H9 (cell line): ENCODE measurements around the gene KRTAP1-5. TPM values are rescaled to one million over a fixed set of nuclear protein-coding genes. Genes with fewer than 3 reads are reported as not detected.

Source experiments
- DNase-seq: peaks from one replicate; pipeline ENCODE4 v3.0.0-alpha.2; 2017
- H2AFZ ChIP-seq: one replicate; pipeline ENCODE4 v1.6.1; 2013; ENCODE audit warnings: mild to moderate bottlenecking, low read length, control low read depth, moderate library complexity
- H2AK5ac ChIP-seq: 2 replicates; pipeline ENCODE4 v1.6.1; 2013; ENCODE audit warnings: low read length, control low read depth, mixed read lengths; ENCODE audit not compliant: insufficient read length
- H2BK120ac ChIP-seq: one replicate; pipeline ENCODE4 v1.6.1; 2013; ENCODE audit warnings: low read depth, mild to moderate bottlenecking, low read length, control low read depth, inconsistent platforms; ENCODE audit not compliant: poor library complexity, severe bottlenecking
- H2BK12ac ChIP-seq: 2 replicates; pipeline ENCODE4 v1.6.1; 2013; ENCODE audit warnings: low read length, control low read depth, mixed read lengths, low read depth; ENCODE audit not compliant: insufficient read length
- H2BK15ac ChIP-seq: 2 replicates; pipeline ENCODE4 v1.6.1; 2013; ENCODE audit warnings: low read depth, low read length, control low read depth
- H2BK20ac ChIP-seq: one replicate; pipeline ENCODE4 v1.6.1; 2013; ENCODE audit warnings: low read depth, mild to moderate bottlenecking, low read length, control low read depth, inconsistent platforms; ENCODE audit not compliant: poor library complexity, severe bottlenecking
- H2BK5ac ChIP-seq: 2 replicates; pipeline ENCODE4 v1.6.1; 2013; ENCODE audit warnings: low read length, control low read depth, mixed read lengths; ENCODE audit not compliant: insufficient read length
- H3K14ac ChIP-seq: 2 replicates; pipeline ENCODE4 v1.6.1; 2013; ENCODE audit warnings: low read length, control low read depth; ENCODE audit not compliant: insufficient read depth
- H3K18ac ChIP-seq: 2 replicates; pipeline ENCODE4 v1.6.1; 2013; ENCODE audit warnings: low read depth, mild to moderate bottlenecking, mixed read lengths, low read length, control low read depth; ENCODE audit not compliant: insufficient read length
- H3K23ac ChIP-seq: 2 replicates; pipeline ENCODE4 v1.6.1; 2013; ENCODE audit warnings: low read length, control low read depth, mixed read lengths, low read depth; ENCODE audit not compliant: insufficient read length
- H3K23me2 ChIP-seq: 2 replicates; pipeline ENCODE4 v1.6.1; 2013; ENCODE audit warnings: low read depth, mild to moderate bottlenecking, mixed read lengths, low read length, control low read depth; ENCODE audit not compliant: insufficient read length, poor library complexity, severe bottlenecking
- H3K27ac ChIP-seq: 2 replicates; pipeline ENCODE4 v1.5.1; 2013; ENCODE audit warnings: low read length, control low read depth, mixed read lengths, low read depth; ENCODE audit not compliant: insufficient read length
- H3K27me3 ChIP-seq: 2 replicates; pipeline ENCODE4 v1.6.1; 2013; ENCODE audit warnings: low read length, control low read depth, inconsistent platforms; ENCODE audit not compliant: insufficient read depth
- H3K4ac ChIP-seq: 2 replicates; pipeline ENCODE4 v1.6.1; 2013; ENCODE audit warnings: low read depth, mild to moderate bottlenecking, control low read depth, inconsistent platforms, low read length, moderate library complexity
- H3K4me1 ChIP-seq: 2 replicates; pipeline ENCODE4 v1.6.1; 2013; ENCODE audit warnings: low read length, control low read depth, inconsistent platforms; ENCODE audit not compliant: insufficient read depth
- H3K4me2 ChIP-seq: 2 replicates; pipeline ENCODE4 v1.6.1; 2013; ENCODE audit warnings: low read length, control low read depth, mixed read lengths; ENCODE audit not compliant: insufficient read length, insufficient read depth
- H3K56ac ChIP-seq: 2 replicates; pipeline ENCODE4 v1.6.1; 2013; ENCODE audit warnings: low read depth, mild to moderate bottlenecking, mixed read lengths, low read length, control low read depth; ENCODE audit not compliant: insufficient read length
- H3K79me1 ChIP-seq: 2 replicates; pipeline ENCODE4 v1.6.1; 2013; ENCODE audit warnings: low read depth, mild to moderate bottlenecking, moderate library complexity, low read length, control low read depth, inconsistent platforms; ENCODE audit not compliant: insufficient read depth, poor library complexity, severe bottlenecking
- H3K79me2 ChIP-seq: 2 replicates; pipeline ENCODE4 v1.6.1; 2013; ENCODE audit warnings: low read length, control low read depth, inconsistent platforms; ENCODE audit not compliant: insufficient read depth
- H3K9ac ChIP-seq: 2 replicates; pipeline ENCODE4 v1.6.1; 2013; ENCODE audit warnings: low read length, control low read depth, mixed read lengths; ENCODE audit not compliant: insufficient read length; ENCODE audit errors: extremely low read depth
- H3K9me3 ChIP-seq: one replicate; pipeline ENCODE4 v1.6.1; 2013; ENCODE audit warnings: low read depth, low read length, inconsistent platforms; ENCODE audit not compliant: control insufficient read depth
- H3T11ph ChIP-seq: one replicate; pipeline ENCODE4 v1.6.1; 2013; ENCODE audit warnings: mild to moderate bottlenecking, low read length, control low read depth, inconsistent platforms
- H4K20me1 ChIP-seq: one replicate; pipeline ENCODE4 v1.6.1; 2013; ENCODE audit not compliant: control insufficient read depth, insufficient read length, insufficient read depth
- H4K5ac ChIP-seq: 2 replicates; pipeline ENCODE4 v1.6.1; 2013; ENCODE audit warnings: low read depth, mild to moderate bottlenecking, mixed read lengths, low read length, control low read depth; ENCODE audit not compliant: insufficient read length
- H4K8ac ChIP-seq: replicated peaks from 2 replicates; pipeline ENCODE4 v1.6.1; 2013; ENCODE audit warnings: low read length, control low read depth, mixed read lengths, low read depth; ENCODE audit not compliant: insufficient read length
- H4K91ac ChIP-seq: 2 replicates; pipeline ENCODE4 v1.6.1; 2013; ENCODE audit warnings: low read depth, mild to moderate bottlenecking, moderate library complexity, mixed read lengths, low read length, control low read depth; ENCODE audit not compliant: insufficient read length
- H3K27ac Mint-ChIP-seq, 3 experiments: 2 replicates in 2 of 3; 3 replicates in 1 of 3; pipeline ENCODE4 v1.8.0; 2020 to 2021; ENCODE audit warnings: mixed read lengths in 3 of 3, mild to moderate bottlenecking in 1 of 3, moderate library complexity in 1 of 3
- H3K27me3 Mint-ChIP-seq: 2 replicates; pipeline ENCODE4 v1.8.0; 2021; ENCODE audit warnings: low read depth, mild to moderate bottlenecking, moderate library complexity, mixed read lengths
- H3K36me3 Mint-ChIP-seq, 3 experiments: 2 replicates in 2 of 3; 3 replicates in 1 of 3; pipeline ENCODE4 v1.8.0; 2020 to 2021; ENCODE audit warnings: low read depth in 3 of 3, mixed read lengths in 3 of 3; ENCODE audit not compliant: insufficient read depth in 1 of 3
- H3K4me1 Mint-ChIP-seq, 2 experiments: 2 replicates each; pipeline ENCODE4 v1.8.0; 2020; ENCODE audit warnings: mixed read lengths in 2 of 2
- H3K4me3 Mint-ChIP-seq, 2 experiments: 2 replicates in 1 of 2; 3 replicates in 1 of 2; pipeline ENCODE4 v1.8.0; 2020 to 2021; ENCODE audit warnings: mild to moderate bottlenecking in 2 of 2, mixed read lengths in 2 of 2, moderate library complexity in 1 of 2
- H3K9me3 Mint-ChIP-seq, 2 experiments: 2 replicates in 1 of 2; 3 replicates in 1 of 2; pipeline ENCODE4 v1.8.0; 2020; ENCODE audit warnings: mild to moderate bottlenecking in 2 of 2, mixed read lengths in 2 of 2, moderate library complexity in 1 of 2
- WGBS: extraction: QIAGEN DNeasy Blood & Tissue Kit; methylation state at CpG from one replicate; pipeline ENCODE4 v1.1.7; 2013; ENCODE audit warnings: missing lambda C conversion rate, low lambda C conversion rate, mixed read lengths; ENCODE audit not compliant: insufficient read length; ENCODE audit errors: extremely low coverage; 5-methylcytosine and 5-hydroxymethylcytosine counted together
- total RNA-seq: library from RNA; stranded (reverse); gene quantifications from 2 replicates; pipeline ENCODE4 v1.2.1, GENCODE V29; 2021
- TF ChIP-seq, protein P1 (sequence below): fragments of 200-600 bp; sonication (generic); conservative IDR thresholded peaks from 3 replicates; pipeline ENCODE4 v1.8.0; 2021; ENCODE audit warnings: antibody characterized with exemption, mild to moderate bottlenecking

The KRTAP1-5 gene
- total RNA-seq, 1 experiment from 2014 or later = not detected

DNA sequence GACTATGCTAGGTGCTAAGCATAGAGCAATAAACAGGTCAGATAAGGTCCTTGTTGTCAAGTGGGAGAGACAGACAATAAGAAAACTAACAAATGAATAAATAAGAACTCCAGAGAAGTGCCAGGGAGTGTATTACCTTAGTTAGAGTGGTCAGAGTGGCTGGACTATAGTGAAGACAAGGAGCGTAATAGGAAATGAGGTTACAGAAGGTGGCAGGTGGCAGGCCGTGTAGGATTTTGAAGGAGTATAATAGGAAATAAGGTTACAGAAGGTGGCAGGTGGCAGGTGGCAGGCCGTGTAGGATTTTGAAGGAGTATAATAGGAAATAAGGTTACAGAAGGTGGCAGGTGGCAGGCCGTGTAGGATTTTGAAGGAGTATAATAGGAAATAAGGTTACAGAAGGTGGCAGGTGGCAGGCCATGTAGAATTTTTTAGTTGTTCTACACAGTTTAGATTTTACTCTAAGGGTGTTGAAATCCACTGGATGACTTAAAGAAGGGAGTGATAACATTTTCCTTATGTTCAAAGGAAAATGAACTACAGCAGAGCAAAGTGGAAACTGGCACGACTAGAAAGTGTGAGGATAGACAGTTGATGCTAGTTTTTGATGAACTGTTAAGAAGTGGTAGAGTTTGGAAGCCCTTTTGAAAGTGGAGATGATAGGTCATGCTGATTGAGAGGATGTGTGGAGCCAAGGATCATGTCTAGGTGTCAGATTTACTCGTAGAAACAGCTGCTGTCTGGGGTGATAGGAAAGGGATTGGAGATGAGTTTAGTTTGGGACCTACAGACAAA is 14.5 kb downstream of the KRTAP1-5 start:
- Histone ChIP-seq H2AFZ (no peak overlapping the region), H2BK20ac (no peak overlapping the region), H3K18ac (no peak overlapping the region), H2BK15ac (no peak overlapping the region), H2BK5ac (no peak overlapping the region), H2BK120ac (no peak overlapping the region), H3K14ac (no peak overlapping the region), H3K4me2 (no peak overlapping the region), H3K27ac (no peak overlapping the region), H2AK5ac (no peak overlapping the region), H3K9ac (no peak overlapping the region), H3T11ph (no peak overlapping the region), H4K8ac (no peak overlapping the region), H2BK12ac (no peak overlapping the region), H3K79me1 (no peaks in the 10 kb centered on the region), H3K79me2 (no peaks in the 10 kb centered on the region), H3K23ac (no peak overlapping the region), H4K5ac (no peak overlapping the region), H3K23me2 (no peaks in the 10 kb centered on the region), H4K20me1 (no peaks in the 10 kb centered on the region), H3K56ac (no peak overlapping the region), H3K4me1 (no peaks in the 10 kb centered on the region; the same call in 1 of the 2 replicates), H3K9me3 (no peaks in the 10 kb centered on the region), H3K27me3 (no peaks in the 10 kb centered on the region), H4K91ac (no peak overlapping the region), H3K4ac (no peak overlapping the region)
- H3K4me1 Mint-ChIP-seq = peaks cover 17 to 19% of the 10 kb centered on the region in 2 experiments
- no peak for DNase-seq
- WGBS = no CpG with 5 or more reads among the region's 6 CpGs
- no peaks in the 10 kb centered on the region for H3K36me3 Mint-ChIP-seq
- H3K27ac Mint-ChIP-seq = no peak overlapping the region
- TF ChIP-seq, protein P1, sequence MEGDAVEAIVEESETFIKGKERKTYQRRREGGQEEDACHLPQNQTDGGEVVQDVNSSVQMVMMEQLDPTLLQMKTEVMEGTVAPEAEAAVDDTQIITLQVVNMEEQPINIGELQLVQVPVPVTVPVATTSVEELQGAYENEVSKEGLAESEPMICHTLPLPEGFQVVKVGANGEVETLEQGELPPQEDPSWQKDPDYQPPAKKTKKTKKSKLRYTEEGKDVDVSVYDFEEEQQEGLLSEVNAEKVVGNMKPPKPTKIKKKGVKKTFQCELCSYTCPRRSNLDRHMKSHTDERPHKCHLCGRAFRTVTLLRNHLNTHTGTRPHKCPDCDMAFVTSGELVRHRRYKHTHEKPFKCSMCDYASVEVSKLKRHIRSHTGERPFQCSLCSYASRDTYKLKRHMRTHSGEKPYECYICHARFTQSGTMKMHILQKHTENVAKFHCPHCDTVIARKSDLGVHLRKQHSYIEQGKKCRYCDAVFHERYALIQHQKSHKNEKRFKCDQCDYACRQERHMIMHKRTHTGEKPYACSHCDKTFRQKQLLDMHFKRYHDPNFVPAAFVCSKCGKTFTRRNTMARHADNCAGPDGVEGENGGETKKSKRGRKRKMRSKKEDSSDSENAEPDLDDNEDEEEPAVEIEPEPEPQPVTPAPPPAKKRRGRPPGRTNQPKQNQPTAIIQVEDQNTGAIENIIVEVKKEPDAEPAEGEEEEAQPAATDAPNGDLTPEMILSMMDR = no peak
- no peaks in the 10 kb centered on the region for H3K27me3 Mint-ChIP-seq
- H3K9me3 Mint-ChIP-seq = no peaks in the 10 kb centered on the region
- no peak overlapping the region for H3K4me3 Mint-ChIP-seq
